PFSK-1 (cell line): ENCODE data around the gene CCDC112.

ENCODE experiments used
- FOXP2 ChIP-seq: optimal IDR thresholded peaks from 2 replicates; pipeline ENCODE3; 2011; ENCODE audit warnings: borderline replicate concordance, control low read depth, inconsistent platforms; ENCODE audit not compliant: insufficient read depth; ENCODE audit errors: extremely low read length, extremely low read depth
- POLR2AphosphoS5 ChIP-seq: IDR thresholded peaks from 2 replicates; pipeline ENCODE4 v1.6.1; 2012; ENCODE audit warnings: low read depth, mild to moderate bottlenecking, control low read depth, low read length, moderate library complexity
- SIN3A ChIP-seq: IDR thresholded peaks from 2 replicates; pipeline ENCODE4 v1.6.1; 2012; ENCODE audit warnings: mild to moderate bottlenecking, low read length, moderate library complexity, borderline replicate concordance; ENCODE audit not compliant: insufficient read depth
- TAF1 ChIP-seq: IDR thresholded peaks from 2 replicates; pipeline ENCODE4 v1.6.1; 2012; ENCODE audit warnings: low read length, control low read depth, borderline replicate concordance; ENCODE audit not compliant: insufficient read depth
- TF ChIP-seq, protein P1 (sequence below), 2 experiments: IDR thresholded peaks; 2 replicates each; pipeline versions ENCODE4 v1.6.1 to v1.8.0; 2011 to 2012; ENCODE audit warnings: low read depth in 2 of 2, low read length in 2 of 2, control low read depth in 1 of 2, inconsistent platforms in 1 of 2, mild to moderate bottlenecking in 1 of 2, moderate library complexity in 1 of 2; ENCODE audit not compliant: insufficient read depth in 1 of 2

The CCDC112 gene

DNA sequence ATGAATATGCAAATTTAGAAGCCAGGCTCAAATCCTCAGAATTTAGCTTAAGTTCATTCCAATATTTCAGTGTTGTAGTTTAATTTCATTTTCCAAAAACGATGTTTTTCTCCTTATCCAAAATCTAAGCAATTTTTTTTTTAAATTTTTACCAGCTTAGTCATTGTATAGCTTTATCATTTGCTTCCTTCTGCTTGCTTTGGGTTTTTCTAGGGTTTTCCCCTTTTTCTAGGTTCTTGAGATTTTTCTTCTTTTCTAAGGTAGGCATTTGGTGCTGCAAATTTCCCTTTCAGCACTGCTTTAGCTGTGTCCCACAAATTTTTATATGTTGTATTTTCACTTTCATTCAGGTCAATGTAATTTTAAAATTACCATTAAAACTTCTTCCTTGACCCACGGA lies 34.4 kb upstream of the CCDC112 start:
- TF ChIP-seq FOXP2, result no peak
- no peak for TF ChIP-seq TAF1
- TF ChIP-seq, protein P1, sequence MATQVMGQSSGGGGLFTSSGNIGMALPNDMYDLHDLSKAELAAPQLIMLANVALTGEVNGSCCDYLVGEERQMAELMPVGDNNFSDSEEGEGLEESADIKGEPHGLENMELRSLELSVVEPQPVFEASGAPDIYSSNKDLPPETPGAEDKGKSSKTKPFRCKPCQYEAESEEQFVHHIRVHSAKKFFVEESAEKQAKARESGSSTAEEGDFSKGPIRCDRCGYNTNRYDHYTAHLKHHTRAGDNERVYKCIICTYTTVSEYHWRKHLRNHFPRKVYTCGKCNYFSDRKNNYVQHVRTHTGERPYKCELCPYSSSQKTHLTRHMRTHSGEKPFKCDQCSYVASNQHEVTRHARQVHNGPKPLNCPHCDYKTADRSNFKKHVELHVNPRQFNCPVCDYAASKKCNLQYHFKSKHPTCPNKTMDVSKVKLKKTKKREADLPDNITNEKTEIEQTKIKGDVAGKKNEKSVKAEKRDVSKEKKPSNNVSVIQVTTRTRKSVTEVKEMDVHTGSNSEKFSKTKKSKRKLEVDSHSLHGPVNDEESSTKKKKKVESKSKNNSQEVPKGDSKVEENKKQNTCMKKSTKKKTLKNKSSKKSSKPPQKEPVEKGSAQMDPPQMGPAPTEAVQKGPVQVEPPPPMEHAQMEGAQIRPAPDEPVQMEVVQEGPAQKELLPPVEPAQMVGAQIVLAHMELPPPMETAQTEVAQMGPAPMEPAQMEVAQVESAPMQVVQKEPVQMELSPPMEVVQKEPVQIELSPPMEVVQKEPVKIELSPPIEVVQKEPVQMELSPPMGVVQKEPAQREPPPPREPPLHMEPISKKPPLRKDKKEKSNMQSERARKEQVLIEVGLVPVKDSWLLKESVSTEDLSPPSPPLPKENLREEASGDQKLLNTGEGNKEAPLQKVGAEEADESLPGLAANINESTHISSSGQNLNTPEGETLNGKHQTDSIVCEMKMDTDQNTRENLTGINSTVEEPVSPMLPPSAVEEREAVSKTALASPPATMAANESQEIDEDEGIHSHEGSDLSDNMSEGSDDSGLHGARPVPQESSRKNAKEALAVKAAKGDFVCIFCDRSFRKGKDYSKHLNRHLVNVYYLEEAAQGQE (IDR thresholded peaks at IDR 0.05; ENCODE audit: insufficient read depth in 1 of 2, low read depth in 2 of 2, low read length in 2 of 2), result no peak
- TF ChIP-seq POLR2AphosphoS5, result no peak
- no peak for TF ChIP-seq SIN3A

DNA sequence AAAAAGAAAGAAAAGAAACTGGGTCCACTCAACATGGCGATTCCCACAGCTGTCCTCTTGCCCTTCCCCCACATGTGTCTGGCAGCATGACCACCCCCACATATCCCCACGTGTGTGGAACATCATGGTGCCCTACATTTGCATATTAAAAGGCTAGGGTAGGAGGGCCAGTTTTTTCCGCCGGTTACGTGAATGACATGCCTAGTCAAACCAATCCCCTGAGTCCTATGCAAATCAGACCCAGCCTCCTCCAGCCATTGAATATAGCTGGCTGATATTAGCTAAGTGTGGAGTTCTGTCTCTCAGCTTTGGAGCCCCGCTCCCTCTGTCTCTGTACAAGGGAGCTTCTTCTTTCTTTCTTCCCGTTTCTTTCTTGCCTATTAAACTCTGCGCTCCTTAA lies 33.0 kb upstream of the CCDC112 start:
- TF ChIP-seq SIN3A, result no peak
- no peak for TF ChIP-seq FOXP2
- TF ChIP-seq, protein P1 (IDR thresholded peaks at IDR 0.05; ENCODE audit: insufficient read depth in 1 of 2, low read depth in 2 of 2, low read length in 2 of 2), result no peak
- TF ChIP-seq POLR2AphosphoS5, result no peak
- TF ChIP-seq TAF1, result no peak

DNA sequence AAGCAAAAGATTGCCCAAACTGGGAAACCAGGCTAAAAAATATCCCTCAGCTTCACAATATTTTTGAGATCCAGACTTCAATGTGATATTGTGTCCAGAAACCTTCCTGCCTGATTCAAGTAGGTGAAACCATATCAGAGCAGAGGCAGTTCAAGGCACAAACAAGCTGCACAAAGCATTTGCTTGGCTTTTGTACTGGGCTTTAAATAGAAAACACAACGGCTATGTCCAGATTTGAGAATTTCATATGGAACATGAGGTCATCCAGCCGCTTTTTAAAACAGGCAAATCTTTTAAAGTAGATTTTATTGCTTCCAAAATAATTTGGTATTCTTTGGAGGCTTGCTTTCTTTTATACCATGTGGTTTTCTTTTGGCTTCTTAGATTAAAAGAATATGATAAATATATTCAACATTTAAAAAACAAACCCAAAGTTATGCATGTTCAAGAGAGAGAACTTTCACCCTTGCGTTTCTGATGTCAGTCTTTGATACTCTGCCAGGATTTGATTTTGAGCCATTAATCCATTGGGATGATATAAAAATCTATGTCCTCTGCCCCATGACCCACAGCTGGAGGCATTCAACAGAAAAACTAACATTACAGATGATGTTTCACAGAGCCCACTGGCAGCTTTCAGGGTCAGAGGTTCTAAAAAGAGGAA lies 29.0 kb upstream of the CCDC112 start:
- TF ChIP-seq TAF1 (no peak), SIN3A (no peak), POLR2AphosphoS5 (no peak), FOXP2 (no peak)
- TF ChIP-seq, protein P1 (IDR thresholded peaks at IDR 0.05; ENCODE audit: insufficient read depth in 1 of 2, low read depth in 2 of 2, low read length in 2 of 2), result no peak

DNA sequence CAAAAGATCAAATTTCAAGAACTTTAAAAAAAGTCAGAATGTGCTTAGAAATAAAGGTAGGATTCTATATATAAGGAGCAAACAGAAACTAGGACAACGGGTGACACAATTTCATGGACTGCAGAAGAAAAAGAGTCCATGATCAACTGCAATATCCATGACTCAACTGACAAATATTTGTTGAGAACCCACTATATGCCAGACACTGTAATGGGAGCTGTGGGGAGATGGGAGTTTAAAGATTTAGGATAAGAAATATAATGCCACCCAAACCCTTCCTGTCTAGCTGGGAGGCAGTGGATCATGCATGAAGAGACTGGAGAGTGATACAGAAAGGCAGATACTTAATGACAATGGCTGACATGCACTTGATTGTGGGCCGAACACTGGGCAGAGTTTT lies 27.6 kb upstream of the CCDC112 start:
- TF ChIP-seq TAF1 (no peak), POLR2AphosphoS5 (no peak)

DNA sequence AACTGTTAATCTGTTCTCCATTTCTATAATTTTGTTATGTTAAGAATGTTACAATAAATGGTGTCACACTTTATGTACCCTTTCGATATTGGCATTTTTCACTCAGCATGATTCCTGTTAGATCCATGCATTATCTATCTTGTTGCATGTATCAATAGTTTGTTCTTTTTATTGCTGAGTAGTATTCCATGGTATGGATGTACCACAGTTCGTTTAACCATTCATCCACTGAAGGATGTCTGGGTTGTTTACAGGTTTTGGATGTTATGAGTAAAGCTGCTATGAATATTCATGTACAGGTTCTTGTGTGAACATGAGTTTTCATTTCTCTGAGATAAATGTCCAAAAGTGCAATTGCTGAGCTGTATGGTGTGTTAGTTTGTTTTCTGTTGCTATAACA lies 26.3 kb upstream of the CCDC112 start:
- TF ChIP-seq POLR2AphosphoS5 (no peak), FOXP2 (no peak), TAF1 (no peak), SIN3A (no peak)
- TF ChIP-seq, protein P1 (IDR thresholded peaks at IDR 0.05; ENCODE audit: insufficient read depth in 1 of 2, low read depth in 2 of 2, low read length in 2 of 2), result no peak
